ENCODE data around the gene SLC33A1.

Gene SLC33A1

GRCh38 chr3:155790272-155790925 lies 63.8 kb downstream of the SLC33A1 start:
- no peak for DNase-seq (ENCODE audit: low spot score)

- no peak for DNase-seq (ENCODE audit: low spot score)
Measured at GRCh38 chr3:155785662-155786295, 68.4 kb downstream of the SLC33A1 start.

- DNase-seq (ENCODE audit: low spot score): no peak
Measured at GRCh38 chr3:155782390-155782953, 71.8 kb downstream of the SLC33A1 start.

- no peak for DNase-seq (ENCODE audit: low spot score)
Measured at GRCh38 chr3:155780291-155780690, 73.9 kb downstream of the SLC33A1 start.

- DNase-seq (ENCODE audit: low spot score): no peak
Measured at GRCh38 chr3:155778462-155778861, 75.8 kb downstream of the SLC33A1 start.

GRCh38 chr3:155772801-155773200 lies 81.4 kb downstream of the SLC33A1 start:
- no peak for DNase-seq (ENCODE audit: low spot score)

GRCh38 chr3:155771126-155771525 lies 83.1 kb downstream of the SLC33A1 start:
- DNase-seq (ENCODE audit: low spot score): no peak

All from putamen (tissue), 1 donor.